ENCODE measurements around the gene ZNF253.

DNA sequence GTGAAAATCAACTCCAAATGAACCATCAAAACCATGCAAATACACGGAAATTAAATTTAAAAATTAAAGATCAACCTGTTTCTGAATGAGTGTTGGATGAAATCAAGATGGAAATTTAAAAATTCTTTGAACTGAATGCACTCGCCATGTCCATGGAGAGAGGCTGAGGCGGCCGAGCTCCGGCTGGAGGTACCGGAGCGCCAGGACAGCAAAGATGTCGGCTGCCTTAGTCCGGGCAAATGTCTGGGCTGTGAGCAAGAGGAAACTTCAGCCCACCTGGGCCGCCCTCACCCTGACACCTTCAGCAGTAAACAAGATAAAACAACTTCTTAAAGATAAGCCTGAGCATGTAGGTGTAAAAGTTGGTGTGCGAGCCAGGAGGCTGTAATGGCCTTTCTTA is 38.8 kb upstream of the ZNF253 start:
- TF ChIP-seq, protein P1, sequence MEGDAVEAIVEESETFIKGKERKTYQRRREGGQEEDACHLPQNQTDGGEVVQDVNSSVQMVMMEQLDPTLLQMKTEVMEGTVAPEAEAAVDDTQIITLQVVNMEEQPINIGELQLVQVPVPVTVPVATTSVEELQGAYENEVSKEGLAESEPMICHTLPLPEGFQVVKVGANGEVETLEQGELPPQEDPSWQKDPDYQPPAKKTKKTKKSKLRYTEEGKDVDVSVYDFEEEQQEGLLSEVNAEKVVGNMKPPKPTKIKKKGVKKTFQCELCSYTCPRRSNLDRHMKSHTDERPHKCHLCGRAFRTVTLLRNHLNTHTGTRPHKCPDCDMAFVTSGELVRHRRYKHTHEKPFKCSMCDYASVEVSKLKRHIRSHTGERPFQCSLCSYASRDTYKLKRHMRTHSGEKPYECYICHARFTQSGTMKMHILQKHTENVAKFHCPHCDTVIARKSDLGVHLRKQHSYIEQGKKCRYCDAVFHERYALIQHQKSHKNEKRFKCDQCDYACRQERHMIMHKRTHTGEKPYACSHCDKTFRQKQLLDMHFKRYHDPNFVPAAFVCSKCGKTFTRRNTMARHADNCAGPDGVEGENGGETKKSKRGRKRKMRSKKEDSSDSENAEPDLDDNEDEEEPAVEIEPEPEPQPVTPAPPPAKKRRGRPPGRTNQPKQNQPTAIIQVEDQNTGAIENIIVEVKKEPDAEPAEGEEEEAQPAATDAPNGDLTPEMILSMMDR (IDR thresholded peaks at IDR 0.05; ENCODE audit: low read depth, low read length, missing input control), result no peak
- TF ChIP-seq TAF1 (conservative IDR thresholded peaks at IDR 0.05) (no peak), YY1 (IDR thresholded peaks at IDR 0.05) (no peak), SP1 (IDR thresholded peaks at IDR 0.05) (no peak), EGR1 (IDR thresholded peaks at IDR 0.05; ENCODE audit: low read depth in 2 of 2) (no peak), GABPA (IDR thresholded peaks at IDR 0.05 in 1 of 2, conservative IDR thresholded peaks at IDR 0.05 in 1 of 2) (no peak), RAD21 (IDR thresholded peaks at IDR 0.05) (no peak), NR2F2 (IDR thresholded peaks at IDR 0.05) (no peak), HNF4G (IDR thresholded peaks at IDR 0.05) (no peak)
- TF ChIP-seq, protein P2, sequence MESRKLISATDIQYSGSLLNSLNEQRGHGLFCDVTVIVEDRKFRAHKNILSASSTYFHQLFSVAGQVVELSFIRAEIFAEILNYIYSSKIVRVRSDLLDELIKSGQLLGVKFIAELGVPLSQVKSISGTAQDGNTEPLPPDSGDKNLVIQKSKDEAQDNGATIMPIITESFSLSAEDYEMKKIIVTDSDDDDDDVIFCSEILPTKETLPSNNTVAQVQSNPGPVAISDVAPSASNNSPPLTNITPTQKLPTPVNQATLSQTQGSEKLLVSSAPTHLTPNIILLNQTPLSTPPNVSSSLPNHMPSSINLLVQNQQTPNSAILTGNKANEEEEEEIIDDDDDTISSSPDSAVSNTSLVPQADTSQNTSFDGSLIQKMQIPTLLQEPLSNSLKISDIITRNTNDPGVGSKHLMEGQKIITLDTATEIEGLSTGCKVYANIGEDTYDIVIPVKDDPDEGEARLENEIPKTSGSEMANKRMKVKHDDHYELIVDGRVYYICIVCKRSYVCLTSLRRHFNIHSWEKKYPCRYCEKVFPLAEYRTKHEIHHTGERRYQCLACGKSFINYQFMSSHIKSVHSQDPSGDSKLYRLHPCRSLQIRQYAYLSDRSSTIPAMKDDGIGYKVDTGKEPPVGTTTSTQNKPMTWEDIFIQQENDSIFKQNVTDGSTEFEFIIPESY (IDR thresholded peaks at IDR 0.05), result no peak
- TF ChIP-seq, protein P3, sequence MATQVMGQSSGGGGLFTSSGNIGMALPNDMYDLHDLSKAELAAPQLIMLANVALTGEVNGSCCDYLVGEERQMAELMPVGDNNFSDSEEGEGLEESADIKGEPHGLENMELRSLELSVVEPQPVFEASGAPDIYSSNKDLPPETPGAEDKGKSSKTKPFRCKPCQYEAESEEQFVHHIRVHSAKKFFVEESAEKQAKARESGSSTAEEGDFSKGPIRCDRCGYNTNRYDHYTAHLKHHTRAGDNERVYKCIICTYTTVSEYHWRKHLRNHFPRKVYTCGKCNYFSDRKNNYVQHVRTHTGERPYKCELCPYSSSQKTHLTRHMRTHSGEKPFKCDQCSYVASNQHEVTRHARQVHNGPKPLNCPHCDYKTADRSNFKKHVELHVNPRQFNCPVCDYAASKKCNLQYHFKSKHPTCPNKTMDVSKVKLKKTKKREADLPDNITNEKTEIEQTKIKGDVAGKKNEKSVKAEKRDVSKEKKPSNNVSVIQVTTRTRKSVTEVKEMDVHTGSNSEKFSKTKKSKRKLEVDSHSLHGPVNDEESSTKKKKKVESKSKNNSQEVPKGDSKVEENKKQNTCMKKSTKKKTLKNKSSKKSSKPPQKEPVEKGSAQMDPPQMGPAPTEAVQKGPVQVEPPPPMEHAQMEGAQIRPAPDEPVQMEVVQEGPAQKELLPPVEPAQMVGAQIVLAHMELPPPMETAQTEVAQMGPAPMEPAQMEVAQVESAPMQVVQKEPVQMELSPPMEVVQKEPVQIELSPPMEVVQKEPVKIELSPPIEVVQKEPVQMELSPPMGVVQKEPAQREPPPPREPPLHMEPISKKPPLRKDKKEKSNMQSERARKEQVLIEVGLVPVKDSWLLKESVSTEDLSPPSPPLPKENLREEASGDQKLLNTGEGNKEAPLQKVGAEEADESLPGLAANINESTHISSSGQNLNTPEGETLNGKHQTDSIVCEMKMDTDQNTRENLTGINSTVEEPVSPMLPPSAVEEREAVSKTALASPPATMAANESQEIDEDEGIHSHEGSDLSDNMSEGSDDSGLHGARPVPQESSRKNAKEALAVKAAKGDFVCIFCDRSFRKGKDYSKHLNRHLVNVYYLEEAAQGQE (IDR thresholded peaks at IDR 0.05), result no peak
- TF ChIP-seq, protein P4, sequence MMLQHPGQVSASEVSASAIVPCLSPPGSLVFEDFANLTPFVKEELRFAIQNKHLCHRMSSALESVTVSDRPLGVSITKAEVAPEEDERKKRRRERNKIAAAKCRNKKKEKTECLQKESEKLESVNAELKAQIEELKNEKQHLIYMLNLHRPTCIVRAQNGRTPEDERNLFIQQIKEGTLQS (IDR thresholded peaks at IDR 0.05), result no peak

All from liver (tissue), 3 donors.